Esophagus muscularis mucosa (tissue), 4 donors: ENCODE results near the gene LRRN1. TPM values are rescaled to one million over a fixed set of nuclear protein-coding genes. Genes with fewer than 3 reads are reported as not detected.

Source experiments
- DNase-seq: peaks from one replicate; pipeline ENCODE4 v3.0.0-alpha.2; 2017; ENCODE audit errors: extremely low spot score
- H3K27ac ChIP-seq, 4 donors: fragments of 200-600 bp; sonication (generic); replicated peaks in 1 of 4; 1 replicate in 3 of 4; 2 replicates in 1 of 4; pipeline ENCODE4 v1.5.1; 2016 to 2019; ENCODE audit warnings: mild to moderate bottlenecking in 1 of 4
- H3K27me3 ChIP-seq, 4 donors: fragments of 200-600 bp; sonication (generic); one replicate each; pipeline versions ENCODE4 v1.5.1 to v1.6.0; 2016 to 2019
- H3K36me3 ChIP-seq, 4 donors: fragments of 200-600 bp; sonication (generic); one replicate each; pipeline ENCODE4 v1.5.1; 2016 to 2019
- H3K4me1 ChIP-seq, 4 donors: fragments of 200-600 bp; sonication (generic); one replicate each; pipeline ENCODE4 v1.5.1; 2016 to 2019
- H3K4me3 ChIP-seq, 4 donors: fragments of 200-600 bp; sonication (generic); 1 replicate in 2 of 4; 2 replicates in 2 of 4; pipeline ENCODE4 v1.5.1; 2016 to 2019; ENCODE audit warnings: mild to moderate bottlenecking in 4 of 4, moderate library complexity in 1 of 4
- H3K9me3 ChIP-seq, 4 donors: fragments of 200-600 bp; sonication (generic); 1 replicate in 3 of 4; 2 replicates in 1 of 4; pipeline ENCODE4 v1.5.1; 2016 to 2019
- EP300 ChIP-seq: sonication (generic); formaldehyde crosslinking; IDR thresholded peaks from one replicate; pipeline ENCODE4 v1.6.1; 2017; ENCODE audit warnings: antibody characterized with exemption
- POLR2A ChIP-seq: fragments of 450-650 bp; IDR thresholded peaks from one replicate; pipeline ENCODE4 v1.6.1; 2017; ENCODE audit warnings: antibody characterized with exemption, moderate library complexity, mild to moderate bottlenecking, low read depth
- POLR2AphosphoS5 ChIP-seq, 2 donors: sonication (generic); formaldehyde crosslinking; IDR thresholded peaks; one replicate each; pipeline ENCODE4 v1.6.1; 2017; ENCODE audit warnings: antibody characterized with exemption in 2 of 2
- WGBS: methylation state at CpG from one replicate; pipeline ENCODE4 v1.1.5; 2018; 5-methylcytosine and 5-hydroxymethylcytosine counted together
- intact Hi-C: fragments of 100-400 bp; cut with DNase I; formaldehyde crosslinking; loops from one replicate; pipeline ENCODE4 v1.15.1; 2023
- total RNA-seq, 4 donors: library from RNA; depleted of rRNA; stranded (reverse); fragments of >200 nt; gene quantifications; one replicate each; pipeline versions ENCODE4 v1.1.0 to v1.2.1, GENCODE V29; 2016
- TF ChIP-seq, protein P1 (sequence below), 3 experiments: fragments of 200-600 bp in 2 of 3; fragments of 450-650 bp in 1 of 3; sonication (generic) in 2 of 3; IDR thresholded peaks; one replicate each; pipeline ENCODE4 v1.5.1; 2017 to 2019; ENCODE audit warnings: antibody characterized with exemption in 3 of 3, mild to moderate bottlenecking in 2 of 3, moderate library complexity in 1 of 3

Gene LRRN1
- total RNA-seq = 1 to 10 TPM in 3 of 4 donors, under 1 TPM in 1; 0.83 to 4.6 (median 2.7) TPM

DNA sequence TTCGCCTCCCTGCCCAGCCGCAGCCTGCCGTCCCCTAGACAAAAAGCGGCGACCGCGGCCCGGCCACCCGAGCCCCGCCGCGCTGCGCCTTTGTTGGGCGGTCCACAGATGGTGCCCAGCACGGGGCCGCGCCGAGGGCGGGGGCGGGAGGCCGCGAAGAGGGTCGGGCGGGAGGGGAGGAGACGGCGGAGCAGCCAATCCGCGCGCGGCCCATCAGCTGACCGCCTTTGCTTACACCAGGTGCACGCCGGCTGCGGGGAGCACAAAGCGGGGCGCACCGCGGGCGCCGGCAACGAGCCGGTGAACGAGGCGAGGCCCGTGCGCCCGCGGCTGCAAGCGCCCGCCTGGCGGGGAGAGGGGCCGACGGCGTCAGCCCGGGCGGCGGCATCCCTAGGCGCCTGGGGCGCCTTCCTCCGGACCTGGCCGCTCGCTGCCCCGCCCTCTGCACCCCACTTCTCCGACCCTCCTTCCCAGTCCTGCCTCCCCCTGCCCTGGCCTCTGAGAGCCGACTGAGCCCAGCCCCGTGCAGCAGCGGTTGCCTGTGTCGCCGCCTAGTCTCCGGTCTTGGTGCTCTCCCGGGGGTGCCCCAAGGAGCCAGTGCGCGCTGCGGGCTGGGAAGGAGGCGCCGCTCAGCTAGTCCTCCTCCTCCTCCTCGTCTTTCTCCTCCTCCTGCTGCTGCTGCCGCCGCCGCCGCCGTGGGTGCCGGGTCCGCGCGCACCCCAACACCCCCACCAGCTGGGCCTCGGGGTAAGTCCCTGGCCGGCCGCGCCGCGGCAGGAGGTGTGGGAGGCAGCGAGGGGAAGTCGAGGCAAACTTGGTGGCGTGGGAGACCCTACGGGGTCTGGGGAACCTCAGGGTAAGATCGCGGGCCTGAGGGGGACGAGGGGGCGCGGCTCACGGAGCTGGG lies at the start of gene LRRN1:
Gene LRRN1 (plus strand): TSS at position 259 of the 907 bp plus-strand sequence. CDS start 45,211 bp downstream, outside the sequence.
- intact Hi-C loops = no loop called here
- H3K4me1 ChIP-seq = peaks cover 19 to 40% (median 31%) of the 10 kb centered on the region in 4 donors

DNA sequence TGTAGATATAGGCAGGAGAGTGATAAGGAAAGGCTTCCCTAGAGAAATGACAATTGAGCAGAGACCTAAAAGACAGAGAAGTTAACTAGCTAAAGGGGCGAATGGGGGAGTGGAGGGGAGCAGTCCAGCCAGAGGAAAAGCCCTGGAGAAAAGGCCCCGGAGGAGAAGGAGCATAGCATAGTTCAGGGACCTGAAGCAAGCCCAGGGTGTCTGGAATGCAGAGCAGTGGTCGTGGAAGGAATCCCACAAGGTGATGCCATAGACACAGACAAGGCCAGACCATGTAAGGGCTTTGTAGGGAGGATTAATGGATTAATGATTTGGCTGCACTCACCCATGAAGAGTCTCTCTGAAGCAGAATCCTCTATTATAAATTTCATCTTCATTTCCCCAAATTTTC lies 45.8 kb upstream of the LRRN1 start:
- no peaks in the 10 kb centered on the region for H3K9me3 ChIP-seq
- no peak for DNase-seq
- H3K27me3 ChIP-seq = no peaks in the 10 kb centered on the region
- no peak overlapping the region for H3K27ac ChIP-seq
- TF ChIP-seq POLR2A (no peak), POLR2AphosphoS5 (IDR thresholded peaks at IDR 0.05) (no peak), EP300 (no peak)
- TF ChIP-seq, protein P1, sequence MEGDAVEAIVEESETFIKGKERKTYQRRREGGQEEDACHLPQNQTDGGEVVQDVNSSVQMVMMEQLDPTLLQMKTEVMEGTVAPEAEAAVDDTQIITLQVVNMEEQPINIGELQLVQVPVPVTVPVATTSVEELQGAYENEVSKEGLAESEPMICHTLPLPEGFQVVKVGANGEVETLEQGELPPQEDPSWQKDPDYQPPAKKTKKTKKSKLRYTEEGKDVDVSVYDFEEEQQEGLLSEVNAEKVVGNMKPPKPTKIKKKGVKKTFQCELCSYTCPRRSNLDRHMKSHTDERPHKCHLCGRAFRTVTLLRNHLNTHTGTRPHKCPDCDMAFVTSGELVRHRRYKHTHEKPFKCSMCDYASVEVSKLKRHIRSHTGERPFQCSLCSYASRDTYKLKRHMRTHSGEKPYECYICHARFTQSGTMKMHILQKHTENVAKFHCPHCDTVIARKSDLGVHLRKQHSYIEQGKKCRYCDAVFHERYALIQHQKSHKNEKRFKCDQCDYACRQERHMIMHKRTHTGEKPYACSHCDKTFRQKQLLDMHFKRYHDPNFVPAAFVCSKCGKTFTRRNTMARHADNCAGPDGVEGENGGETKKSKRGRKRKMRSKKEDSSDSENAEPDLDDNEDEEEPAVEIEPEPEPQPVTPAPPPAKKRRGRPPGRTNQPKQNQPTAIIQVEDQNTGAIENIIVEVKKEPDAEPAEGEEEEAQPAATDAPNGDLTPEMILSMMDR (IDR thresholded peaks at IDR 0.05) = no peak
- intact Hi-C loops = no loop called here
- no peaks in the 10 kb centered on the region for H3K4me1 ChIP-seq
- WGBS = 74% methylated on average over 3 of the region's 3 CpGs
- no peaks in the 10 kb centered on the region for H3K36me3 ChIP-seq
- no peak overlapping the region for H3K4me3 ChIP-seq

More for the DNA sequence above, at the start of gene LRRN1:
- WGBS = 1% methylated on average over 47 of the region's 102 CpGs
- Histone ChIP-seq H3K36me3 (no peaks in the 10 kb centered on the region), H3K27me3 (peaks cover 0 to 23% (median 0%) of the 10 kb centered on the region in 4 donors), H3K9me3 (no peaks in the 10 kb centered on the region), H3K4me3 (peak within 1 kb of the TSS; percentile 58 to 66 (median 64)), H3K27ac (peak within 1 kb of the TSS in 2 of 4 donors; percentile 36 to 57)
- TF ChIP-seq POLR2A (no peak), EP300 (no peak), POLR2AphosphoS5 (IDR thresholded peaks at IDR 0.05) (peak in 1 of 2 donors; percentile 31)
- TF ChIP-seq, protein P1 (IDR thresholded peaks at IDR 0.05) = no peak
- DNase-seq = no peak

DNA sequence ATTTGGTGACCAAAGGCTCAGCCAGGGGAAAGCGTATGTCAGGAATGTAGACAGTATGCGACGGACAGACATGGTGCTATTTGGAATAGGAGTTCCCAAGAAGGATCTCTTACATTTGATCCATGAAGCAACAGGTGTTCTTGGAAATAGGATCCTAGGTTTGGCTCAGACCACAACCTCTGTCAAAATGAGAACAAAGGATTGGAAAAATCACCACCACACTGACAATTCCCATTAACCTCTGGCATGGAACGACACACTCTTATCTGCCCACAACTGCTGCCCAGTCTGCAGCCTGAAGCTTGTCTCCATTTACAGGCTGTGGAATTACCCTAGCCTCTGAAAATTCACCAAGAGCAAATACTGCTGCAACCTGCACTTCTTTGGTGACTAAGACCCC lies 33.6 kb upstream of the LRRN1 start:
- no peaks in the 10 kb centered on the region for H3K36me3 ChIP-seq

DNA sequence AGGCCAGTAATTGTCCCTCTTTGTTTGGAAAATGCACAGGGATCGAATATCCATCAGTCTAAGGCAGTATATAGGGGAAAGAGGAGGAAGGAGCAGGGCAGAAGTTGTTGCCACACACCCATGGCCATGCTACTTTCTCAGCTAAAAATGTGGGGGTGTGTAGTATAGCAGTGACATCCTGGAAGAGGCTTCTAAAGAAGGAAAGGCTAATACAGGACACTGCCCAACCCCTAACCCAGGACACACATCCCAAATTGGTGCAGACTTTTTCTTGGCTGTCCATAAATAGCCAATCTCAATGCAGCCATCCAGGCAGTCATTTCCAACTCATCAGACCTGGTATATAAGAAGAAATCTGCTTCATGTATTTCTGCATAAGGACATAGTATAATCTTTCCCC lies 33.1 kb upstream of the LRRN1 start:
- H3K4me3 ChIP-seq = no peak overlapping the region
- intact Hi-C loops = no loop called here

More for the DNA sequence above, 33.6 kb upstream of the LRRN1 start:
- Histone ChIP-seq H3K4me3 (no peak overlapping the region), H3K4me1 (no peaks in the 10 kb centered on the region), H3K27ac (no peak overlapping the region), H3K9me3 (no peaks in the 10 kb centered on the region), H3K27me3 (no peaks in the 10 kb centered on the region)
- intact Hi-C loops = no loop called here
- TF ChIP-seq POLR2A = no peak
- no peak for TF ChIP-seq EP300
- TF ChIP-seq POLR2AphosphoS5 (IDR thresholded peaks at IDR 0.05) = no peak
- TF ChIP-seq, protein P1 (IDR thresholded peaks at IDR 0.05) = no peak
- WGBS = 83% methylated on average over 4 of the region's 4 CpGs
- DNase-seq = no peak

More for the DNA sequence above, 33.1 kb upstream of the LRRN1 start:
- no peaks in the 10 kb centered on the region for H3K9me3 ChIP-seq
- DNase-seq = no peak
- H3K27me3 ChIP-seq = no peaks in the 10 kb centered on the region
- TF ChIP-seq, protein P1 (IDR thresholded peaks at IDR 0.05) = no peak
- TF ChIP-seq EP300 (no peak), POLR2AphosphoS5 (IDR thresholded peaks at IDR 0.05) (no peak), POLR2A (no peak)
- WGBS = 69% methylated on average over 1 of the region's 1 CpG
- H3K4me1 ChIP-seq = no peaks in the 10 kb centered on the region
- no peak overlapping the region for H3K27ac ChIP-seq
- H3K36me3 ChIP-seq = no peaks in the 10 kb centered on the region
